Peyer's patch (tissue), 4 donors: ENCODE results near the gene PLA2G4E.

ENCODE experiments used
- CTCF ChIP-seq, 6 experiments: fragments of 450-650 bp in 4 of 6; fragments of 200-600 bp in 2 of 6; sonication (generic) in 1 of 6; IDR thresholded peaks; one replicate each; pipeline ENCODE4 v1.5.1; 2017 to 2019; ENCODE audit warnings: antibody characterized with exemption in 6 of 6, mild to moderate bottlenecking in 3 of 6, moderate library complexity in 1 of 6
- POLR2A ChIP-seq, 2 donors: fragments of 450-650 bp; IDR thresholded peaks; one replicate each; pipeline ENCODE4 v1.5.1; 2017; ENCODE audit warnings: antibody characterized with exemption in 2 of 2, mild to moderate bottlenecking in 2 of 2, moderate library complexity in 2 of 2

- TF ChIP-seq POLR2A (IDR thresholded peaks at IDR 0.05) (no peak), CTCF (IDR thresholded peaks at IDR 0.05) (no peak)
Measured at GRCh38 chr15:41933326-41933725, 87.5 kb downstream of the PLA2G4E start.
